Subcutaneous adipose tissue (tissue), 4 donors: ENCODE results near the gene ARHGAP42. TPM values are rescaled to one million over a fixed set of nuclear protein-coding genes. Genes with fewer than 3 reads are reported as not detected.

ENCODE experiments used
- total RNA-seq, 4 donors: library from RNA; depleted of rRNA; stranded (reverse); fragments of >200 nt; gene quantifications; one replicate each; pipeline ENCODE4 v1.1.0, GENCODE V29; 2016
- TF ChIP-seq, protein P1 (sequence below): fragments of 450-650 bp; IDR thresholded peaks from one replicate; pipeline ENCODE4 v1.5.1; 2016; ENCODE audit warnings: low read depth, mild to moderate bottlenecking, control low read depth, antibody characterized with exemption, moderate library complexity

Gene ARHGAP42
- total RNA-seq, 4 donors from 2014 or later = 15.3 to 31.5 (median 30.5) TPM

DNA sequence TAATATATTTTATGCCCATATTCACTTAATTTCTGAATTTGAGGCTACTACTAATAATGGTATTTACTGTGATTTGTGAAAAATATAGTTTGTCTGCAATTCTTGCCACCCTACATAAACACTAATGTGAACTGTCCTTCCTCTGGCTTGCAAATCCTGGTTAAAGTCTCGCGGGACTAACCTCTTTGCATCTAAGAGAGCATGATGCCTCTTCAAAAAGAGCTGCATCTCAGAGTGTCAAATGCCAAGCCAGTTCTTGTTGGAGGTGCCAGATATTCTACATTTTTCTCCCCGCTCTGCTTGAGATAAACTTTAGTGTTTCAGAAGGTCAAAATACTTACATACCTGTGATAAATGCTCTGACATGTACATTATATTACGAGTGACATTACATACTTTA lies 2.1 kb downstream of the ARHGAP42 start:
- TF ChIP-seq, protein P1, sequence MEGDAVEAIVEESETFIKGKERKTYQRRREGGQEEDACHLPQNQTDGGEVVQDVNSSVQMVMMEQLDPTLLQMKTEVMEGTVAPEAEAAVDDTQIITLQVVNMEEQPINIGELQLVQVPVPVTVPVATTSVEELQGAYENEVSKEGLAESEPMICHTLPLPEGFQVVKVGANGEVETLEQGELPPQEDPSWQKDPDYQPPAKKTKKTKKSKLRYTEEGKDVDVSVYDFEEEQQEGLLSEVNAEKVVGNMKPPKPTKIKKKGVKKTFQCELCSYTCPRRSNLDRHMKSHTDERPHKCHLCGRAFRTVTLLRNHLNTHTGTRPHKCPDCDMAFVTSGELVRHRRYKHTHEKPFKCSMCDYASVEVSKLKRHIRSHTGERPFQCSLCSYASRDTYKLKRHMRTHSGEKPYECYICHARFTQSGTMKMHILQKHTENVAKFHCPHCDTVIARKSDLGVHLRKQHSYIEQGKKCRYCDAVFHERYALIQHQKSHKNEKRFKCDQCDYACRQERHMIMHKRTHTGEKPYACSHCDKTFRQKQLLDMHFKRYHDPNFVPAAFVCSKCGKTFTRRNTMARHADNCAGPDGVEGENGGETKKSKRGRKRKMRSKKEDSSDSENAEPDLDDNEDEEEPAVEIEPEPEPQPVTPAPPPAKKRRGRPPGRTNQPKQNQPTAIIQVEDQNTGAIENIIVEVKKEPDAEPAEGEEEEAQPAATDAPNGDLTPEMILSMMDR = no peak

- TF ChIP-seq, protein P1 = no peak
Observed at GRCh38 chr11:100691896-100692653, 5.0 kb downstream of the ARHGAP42 start.

DNA sequence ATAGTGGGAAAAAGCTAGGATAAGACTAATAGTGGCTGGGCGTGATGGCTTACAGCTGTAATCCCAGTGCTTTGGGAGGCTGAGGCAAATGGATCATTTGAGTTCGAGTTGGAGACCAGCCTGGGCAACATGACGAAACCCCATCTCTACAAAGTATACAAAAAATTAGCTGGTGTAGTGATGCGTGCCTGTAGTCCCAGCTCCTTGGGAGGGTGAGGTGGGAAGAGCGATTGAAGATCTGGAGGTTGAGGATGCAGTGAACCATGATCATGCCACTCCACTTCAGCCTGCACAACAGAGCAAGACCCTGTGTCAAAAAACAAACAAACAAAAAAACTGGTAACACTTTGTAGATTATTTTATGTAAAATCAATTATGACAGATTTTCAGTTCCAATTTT lies 8.8 kb downstream of the ARHGAP42 start:
- TF ChIP-seq, protein P1 = no peak

GRCh38 chr11:100703139-100703538 lies 16.1 kb downstream of the ARHGAP42 start:
- TF ChIP-seq, protein P1 = no peak

GRCh38 chr11:100703801-100704575 lies 16.9 kb downstream of the ARHGAP42 start:
- TF ChIP-seq, protein P1 = no peak

- TF ChIP-seq, protein P1 = no peak
Observed at GRCh38 chr11:100705447-100705846, 18.4 kb downstream of the ARHGAP42 start.

DNA sequence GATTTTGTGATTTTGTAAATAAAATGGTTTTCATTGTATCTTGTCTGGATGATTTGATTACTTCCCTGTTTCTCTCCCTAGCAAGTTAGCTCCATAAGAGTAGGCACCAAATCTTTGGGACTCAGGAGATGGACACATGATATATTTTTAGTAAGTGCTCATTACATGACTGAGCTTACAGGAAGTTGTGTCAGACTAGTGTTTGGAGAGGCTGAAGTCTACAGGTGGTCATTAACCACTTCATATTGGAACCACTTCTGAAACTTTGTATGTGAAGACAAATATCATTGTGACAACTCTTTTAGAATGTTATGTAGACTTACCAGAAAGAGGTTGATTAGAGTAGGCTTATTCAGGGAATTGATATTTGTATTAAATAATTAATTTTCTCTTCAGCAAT lies 19.1 kb downstream of the ARHGAP42 start:
- TF ChIP-seq, protein P1 = no peak
